Liver (tissue), 9 donors: ENCODE data around the gene RASGRP4. TPM values are rescaled to one million over a fixed set of nuclear protein-coding genes. Genes with fewer than 3 reads are reported as not detected.

Source experiments
- DNase-seq: peaks from one replicate; pipeline ENCODE4 v3.0.0-alpha.2; 2017; ENCODE audit warnings: low spot score
- H3K27ac ChIP-seq, 2 donors: one replicate each; pipeline ENCODE4 v1.7.0; 2013; ENCODE audit warnings: inconsistent platforms in 2 of 2, low read length in 2 of 2, control low read depth in 1 of 2, low read depth in 1 of 2, mild to moderate bottlenecking in 1 of 2
- H3K27me3 ChIP-seq, 4 donors: one replicate each; pipeline versions ENCODE4 v1.6.1 to v1.7.0; 2013; ENCODE audit warnings: low read length in 3 of 4, inconsistent platforms in 1 of 4, mild to moderate bottlenecking in 1 of 4, moderate library complexity in 1 of 4; ENCODE audit not compliant: control insufficient read depth in 4 of 4, insufficient read depth in 4 of 4
- H3K36me3 ChIP-seq, 4 donors: one replicate each; pipeline versions ENCODE4 v1.6.1 to v1.7.0; 2013; ENCODE audit warnings: low read length in 3 of 4, mild to moderate bottlenecking in 3 of 4, low read depth in 1 of 4, moderate library complexity in 1 of 4; ENCODE audit not compliant: control insufficient read depth in 4 of 4, insufficient read depth in 3 of 4
- H3K4me1 ChIP-seq, 4 donors: one replicate each; pipeline versions ENCODE4 v1.6.1 to v1.7.0; 2013; ENCODE audit warnings: low read length in 3 of 4, mild to moderate bottlenecking in 3 of 4, moderate library complexity in 1 of 4; ENCODE audit not compliant: control insufficient read depth in 4 of 4, insufficient read depth in 4 of 4
- H3K4me3 ChIP-seq, 3 donors: one replicate each; pipeline versions ENCODE4 v1.6.1 to v1.7.0; 2013; ENCODE audit warnings: low read length in 3 of 3, control low read depth in 1 of 3, low read depth in 1 of 3, mild to moderate bottlenecking in 1 of 3
- H3K9ac ChIP-seq, 2 donors: one replicate each; pipeline ENCODE4 v1.7.0; 2013; ENCODE audit warnings: low read length in 2 of 2, mild to moderate bottlenecking in 2 of 2, moderate library complexity in 2 of 2, control low read depth in 1 of 2, low read depth in 1 of 2
- H3K9me3 ChIP-seq, 4 donors: one replicate each; pipeline versions ENCODE4 v1.6.1 to v1.7.0; 2013; ENCODE audit warnings: low read length in 3 of 4; ENCODE audit not compliant: control insufficient read depth in 4 of 4
- ATF3 ChIP-seq: IDR thresholded peaks from 2 replicates; pipeline ENCODE4 v1.6.1; 2016; ENCODE audit warnings: antibody characterized with exemption
- EGR1 ChIP-seq, 2 donors: IDR thresholded peaks; 2 replicates each; pipeline ENCODE4 v1.6.1; 2016 to 2018; ENCODE audit warnings: antibody characterized with exemption in 2 of 2, low read depth in 2 of 2
- FOXA1 ChIP-seq: IDR thresholded peaks from 2 replicates; pipeline ENCODE4 v1.6.1; 2016; ENCODE audit warnings: antibody characterized with exemption
- FOXA2 ChIP-seq: IDR thresholded peaks from 2 replicates; pipeline ENCODE4 v1.6.1; 2016; ENCODE audit warnings: antibody characterized with exemption
- GABPA ChIP-seq, 2 donors: IDR thresholded peaks in 1 of 2; conservative IDR thresholded peaks in 1 of 2; 2 replicates each; pipeline ENCODE4 v1.6.1; 2016; ENCODE audit warnings: antibody characterized with exemption in 2 of 2, mild to moderate bottlenecking in 1 of 2, moderate library complexity in 1 of 2
- HNF4A ChIP-seq, 2 donors: conservative IDR thresholded peaks; 2 replicates each; pipeline ENCODE4 v1.6.1; 2016; ENCODE audit warnings: antibody characterized with exemption in 2 of 2, mild to moderate bottlenecking in 2 of 2
- HNF4G ChIP-seq: IDR thresholded peaks from 2 replicates; pipeline ENCODE4 v1.6.1; 2016; ENCODE audit warnings: antibody characterized with exemption
- JUND ChIP-seq, 2 donors: IDR thresholded peaks; 2 replicates each; pipeline ENCODE4 v1.6.1; 2016; ENCODE audit warnings: antibody characterized with exemption in 2 of 2
- MAX ChIP-seq: IDR thresholded peaks from 2 replicates; pipeline ENCODE4 v1.6.1; 2016; ENCODE audit warnings: antibody characterized with exemption
- NR2F2 ChIP-seq: IDR thresholded peaks from 2 replicates; pipeline ENCODE4 v1.6.1; 2016; ENCODE audit warnings: antibody characterized with exemption
- RAD21 ChIP-seq, 2 donors: IDR thresholded peaks; 2 replicates each; pipeline ENCODE4 v1.6.1; 2016; ENCODE audit warnings: antibody characterized with exemption in 2 of 2, mild to moderate bottlenecking in 2 of 2
- REST ChIP-seq: IDR thresholded peaks from 2 replicates; pipeline ENCODE4 v1.6.1; 2016; ENCODE audit warnings: antibody characterized with exemption, mild to moderate bottlenecking
- RXRA ChIP-seq, 2 donors: IDR thresholded peaks; 2 replicates each; pipeline ENCODE4 v1.6.1; 2017 to 2018; ENCODE audit warnings: antibody characterized with exemption in 2 of 2, mild to moderate bottlenecking in 1 of 2
- SP1 ChIP-seq: IDR thresholded peaks from 2 replicates; pipeline ENCODE4 v1.6.1; 2018; ENCODE audit warnings: antibody characterized with exemption, mild to moderate bottlenecking
- TAF1 ChIP-seq: conservative IDR thresholded peaks from 2 replicates; pipeline ENCODE4 v1.6.1; 2016; ENCODE audit warnings: antibody characterized with exemption, mild to moderate bottlenecking
- YY1 ChIP-seq: IDR thresholded peaks from 2 replicates; pipeline ENCODE4 v1.6.1; 2016; ENCODE audit warnings: antibody characterized with exemption, mild to moderate bottlenecking
- WGBS: extraction: QIAGEN DNeasy Blood & Tissue Kit; methylation state at CpG from one replicate; pipeline ENCODE4 v1.1.7; 2013; 5-methylcytosine and 5-hydroxymethylcytosine counted together
- polyA plus RNA-seq, 2 donors: library from polyadenylated mRNA; stranded (reverse) in 1 of 2; unstranded in 1 of 2; fragments of 200-250 nt in 1 of 2; fragments of >200 nt in 1 of 2; fragmentation: Nextera tagmentation in 1 of 2; extraction: Ambion mirVana in 1 of 2; gene quantifications; one replicate each; pipeline versions ENCODE4 v1.2.1 to v1.2.3, GENCODE V29; 2013 to 2015
- total RNA-seq, 2 donors: library from RNA; depleted of rRNA; stranded (reverse); fragments of >200 nt; gene quantifications; one replicate each; pipeline ENCODE4 v1.2.3, GENCODE V29; 2014
- TF ChIP-seq, protein P1 (sequence below): IDR thresholded peaks from 2 replicates; pipeline ENCODE4 v1.6.1; 2016; ENCODE audit warnings: antibody characterized with exemption
- TF ChIP-seq, protein P2 (sequence below): fragments of 150-350 bp; IDR thresholded peaks from 2 replicates; pipeline ENCODE4 v1.5.1; 2017; ENCODE audit warnings: improper control_type of control experiment, low read depth, low read length; ENCODE audit not compliant: missing input control
- donor health status: healthy.
- donor health status: healthy.
- donor health status: healthy.
- donor health status: healthy.
- donor health status: healthy.

The RASGRP4 gene
- total and polyA plus RNA-seq, 4 donors = 0.60 to 2.4 (median 1.6) TPM

DNA sequence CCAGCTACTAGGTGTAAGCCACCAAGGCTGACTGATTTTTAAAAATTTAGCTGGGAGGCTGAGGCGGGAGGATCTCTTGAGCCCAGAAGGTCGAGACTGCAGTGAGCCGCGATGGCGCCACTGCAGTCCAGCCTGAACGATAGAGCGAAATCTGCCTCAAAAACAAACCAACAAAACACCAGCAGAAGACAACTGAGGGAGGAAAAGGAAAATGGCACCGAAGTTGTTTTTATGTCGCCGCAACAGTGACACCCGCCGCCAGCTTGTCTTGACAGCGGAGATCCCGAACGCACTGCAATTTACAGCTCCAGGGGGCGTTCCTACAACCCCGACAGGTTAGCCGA lies 23.4 kb downstream of the RASGRP4 start:
- Histone ChIP-seq H3K4me3 (peak overlapping the region in 2 of 3 donors; percentile 54 to 95), H3K36me3 (peaks cover 0 to 6% (median 2%) of the 10 kb centered on the region in 4 donors), H3K9ac (peak overlapping the region in 1 of 2 donors; percentile 76), H3K9me3 (no peaks in the 10 kb centered on the region), H3K27me3 (no peaks in the 10 kb centered on the region), H3K27ac (no peak overlapping the region), H3K4me1 (peaks cover 0 to 7% (median 3%) of the 10 kb centered on the region in 4 donors)
- no peak for DNase-seq
- WGBS = 10% methylated on average over 18 of the region's 18 CpGs
- TF ChIP-seq YY1 = no peak
- TF ChIP-seq EGR1 (IDR thresholded peaks at IDR 0.05; ENCODE audit: low read depth in 2 of 2) = no peak
- TF ChIP-seq RAD21 (IDR thresholded peaks at IDR 0.05) = no peak
- TF ChIP-seq RXRA (IDR thresholded peaks at IDR 0.05) = no peak
- no peak for TF ChIP-seq SP1
- TF ChIP-seq FOXA2 = no peak
- no peak for TF ChIP-seq ATF3
- TF ChIP-seq, protein P1, sequence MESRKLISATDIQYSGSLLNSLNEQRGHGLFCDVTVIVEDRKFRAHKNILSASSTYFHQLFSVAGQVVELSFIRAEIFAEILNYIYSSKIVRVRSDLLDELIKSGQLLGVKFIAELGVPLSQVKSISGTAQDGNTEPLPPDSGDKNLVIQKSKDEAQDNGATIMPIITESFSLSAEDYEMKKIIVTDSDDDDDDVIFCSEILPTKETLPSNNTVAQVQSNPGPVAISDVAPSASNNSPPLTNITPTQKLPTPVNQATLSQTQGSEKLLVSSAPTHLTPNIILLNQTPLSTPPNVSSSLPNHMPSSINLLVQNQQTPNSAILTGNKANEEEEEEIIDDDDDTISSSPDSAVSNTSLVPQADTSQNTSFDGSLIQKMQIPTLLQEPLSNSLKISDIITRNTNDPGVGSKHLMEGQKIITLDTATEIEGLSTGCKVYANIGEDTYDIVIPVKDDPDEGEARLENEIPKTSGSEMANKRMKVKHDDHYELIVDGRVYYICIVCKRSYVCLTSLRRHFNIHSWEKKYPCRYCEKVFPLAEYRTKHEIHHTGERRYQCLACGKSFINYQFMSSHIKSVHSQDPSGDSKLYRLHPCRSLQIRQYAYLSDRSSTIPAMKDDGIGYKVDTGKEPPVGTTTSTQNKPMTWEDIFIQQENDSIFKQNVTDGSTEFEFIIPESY = no peak
- no peak for TF ChIP-seq JUND (IDR thresholded peaks at IDR 0.05)
- TF ChIP-seq MAX = no peak
- no peak for TF ChIP-seq NR2F2
- no peak for TF ChIP-seq FOXA1
- TF ChIP-seq GABPA (IDR thresholded peaks at IDR 0.05 in 1 of 2, conservative IDR thresholded peaks at IDR 0.05 in 1 of 2) = no peak
- no peak for TF ChIP-seq TAF1
- TF ChIP-seq, protein P2, sequence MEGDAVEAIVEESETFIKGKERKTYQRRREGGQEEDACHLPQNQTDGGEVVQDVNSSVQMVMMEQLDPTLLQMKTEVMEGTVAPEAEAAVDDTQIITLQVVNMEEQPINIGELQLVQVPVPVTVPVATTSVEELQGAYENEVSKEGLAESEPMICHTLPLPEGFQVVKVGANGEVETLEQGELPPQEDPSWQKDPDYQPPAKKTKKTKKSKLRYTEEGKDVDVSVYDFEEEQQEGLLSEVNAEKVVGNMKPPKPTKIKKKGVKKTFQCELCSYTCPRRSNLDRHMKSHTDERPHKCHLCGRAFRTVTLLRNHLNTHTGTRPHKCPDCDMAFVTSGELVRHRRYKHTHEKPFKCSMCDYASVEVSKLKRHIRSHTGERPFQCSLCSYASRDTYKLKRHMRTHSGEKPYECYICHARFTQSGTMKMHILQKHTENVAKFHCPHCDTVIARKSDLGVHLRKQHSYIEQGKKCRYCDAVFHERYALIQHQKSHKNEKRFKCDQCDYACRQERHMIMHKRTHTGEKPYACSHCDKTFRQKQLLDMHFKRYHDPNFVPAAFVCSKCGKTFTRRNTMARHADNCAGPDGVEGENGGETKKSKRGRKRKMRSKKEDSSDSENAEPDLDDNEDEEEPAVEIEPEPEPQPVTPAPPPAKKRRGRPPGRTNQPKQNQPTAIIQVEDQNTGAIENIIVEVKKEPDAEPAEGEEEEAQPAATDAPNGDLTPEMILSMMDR = no peak
- no peak for TF ChIP-seq HNF4A (conservative IDR thresholded peaks at IDR 0.05)
- TF ChIP-seq HNF4G = no peak
- TF ChIP-seq REST = no peak
